GDM1 (cell line): ENCODE results near the gene SLC6A2.

Source experiments
- DNase-seq: peaks from one replicate; lab custom pipeline; 2025; lab: John Stamatoyannopoulos, UW

The SLC6A2 gene

GRCh38 chr16:55671974-55672280, 16.1 kb downstream of the SLC6A2 start:
- no peak for DNase-seq

GRCh38 chr16:55672471-55672870, 16.7 kb downstream of the SLC6A2 start:
- DNase-seq = no peak

- DNase-seq = no peak
Observed at GRCh38 chr16:55678161-55678821, 22.5 kb downstream of the SLC6A2 start.

GRCh38 chr16:55682086-55682485, 26.3 kb downstream of the SLC6A2 start:
- no peak for DNase-seq

GRCh38 chr16:55685973-55686372, 30.2 kb downstream of the SLC6A2 start:
- no peak for DNase-seq

- DNase-seq = no peak
Observed at GRCh38 chr16:55686671-55687070, 30.9 kb downstream of the SLC6A2 start.

GRCh38 chr16:55687802-55688201, 32.0 kb downstream of the SLC6A2 start:
- DNase-seq = no peak

GRCh38 chr16:55690841-55691240, 35.1 kb downstream of the SLC6A2 start:
- DNase-seq = no peak

GRCh38 chr16:55691771-55692170, 36.0 kb downstream of the SLC6A2 start:
- no peak for DNase-seq

- no peak for DNase-seq
Observed at GRCh38 chr16:55695595-55695994, 39.8 kb downstream of the SLC6A2 start.

- DNase-seq = no peak
Observed at GRCh38 chr16:55697867-55698266, 42.1 kb downstream of the SLC6A2 start.

- DNase-seq = no peak
Observed at GRCh38 chr16:55698331-55698730, 42.5 kb downstream of the SLC6A2 start.

- DNase-seq = no peak
Observed at GRCh38 chr16:55698946-55699345, 43.2 kb downstream of the SLC6A2 start.

GRCh38 chr16:55699616-55700015, 43.8 kb downstream of the SLC6A2 start:
- DNase-seq = no peak

- DNase-seq = no peak
Observed at GRCh38 chr16:55700067-55700466, 44.3 kb downstream of the SLC6A2 start.

- no peak for DNase-seq
Observed at GRCh38 chr16:55700961-55701360, 45.2 kb downstream of the SLC6A2 start.

- no peak for DNase-seq
Observed at GRCh38 chr16:55701442-55702319, 45.9 kb downstream of the SLC6A2 start.

GRCh38 chr16:55703003-55704001, 47.5 kb downstream of the SLC6A2 start:
- no peak for DNase-seq

- no peak for DNase-seq
Observed at GRCh38 chr16:55706739-55707384, 51.1 kb downstream of the SLC6A2 start.

GRCh38 chr16:55709801-55710200, 54.0 kb downstream of the SLC6A2 start:
- DNase-seq = no peak

- DNase-seq = no peak
Observed at GRCh38 chr16:55710466-55710865, 54.7 kb downstream of the SLC6A2 start.
